HTERT RPE-1 (cell line): ENCODE measurements around the gene TUBB6.

Experiments
- in situ Hi-C: fragments of 300-500 bp; cut with MboI; formaldehyde crosslinking; loops from 4 replicates; pipeline ENCODE4 v1.14.3; 2020; ENCODE audit warnings: low sequenced_read_pairs

The TUBB6 gene

GRCh38 chr18:12335503-12335902 lies 27.5 kb downstream of the TUBB6 start:
- in situ Hi-C loops: no loop called here

DNA sequence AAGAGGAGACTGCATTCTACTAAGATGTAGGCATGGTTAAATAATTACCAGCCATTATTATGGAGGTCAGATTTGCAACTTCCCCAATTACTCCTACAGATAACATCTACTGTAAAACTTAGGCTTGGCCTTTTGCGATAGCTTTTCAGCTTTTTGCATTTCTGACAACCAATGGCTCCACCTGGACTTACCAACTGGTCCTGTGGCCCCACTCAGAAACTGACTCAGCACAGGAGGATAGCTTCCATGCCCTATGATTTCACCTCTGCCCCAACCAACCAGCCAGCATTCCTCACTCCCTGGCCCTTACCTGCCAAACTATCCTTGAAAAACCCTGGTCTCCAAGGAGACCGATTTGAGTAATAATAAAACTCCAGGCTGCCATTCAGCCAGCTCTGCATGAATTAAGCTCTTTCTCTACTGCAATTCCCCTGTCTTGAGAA lies 28.2 kb downstream of the TUBB6 start:
- in situ Hi-C loops: no loop called here

- in situ Hi-C loops: no loop called here
Measured at GRCh38 chr18:12336887-12337286, 28.8 kb downstream of the TUBB6 start.

DNA sequence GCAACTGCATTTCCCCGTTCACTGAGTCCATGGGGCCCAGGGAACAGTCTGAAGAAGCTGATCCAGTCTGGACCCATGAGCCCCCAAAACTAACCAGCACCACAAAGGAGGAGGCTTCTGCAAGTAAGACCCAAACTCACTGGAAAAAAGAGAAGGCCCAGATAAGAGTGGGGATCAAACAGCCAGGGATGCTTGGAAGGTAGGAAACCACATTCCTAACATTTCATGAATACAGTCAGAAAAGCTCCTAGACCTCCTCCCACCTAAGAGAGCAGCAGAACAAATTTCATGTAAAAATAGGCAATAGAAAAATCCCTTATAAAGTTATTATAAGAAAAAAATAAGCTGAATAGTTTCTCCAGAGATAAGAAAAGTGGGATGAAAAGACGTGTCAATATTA lies 30.3 kb downstream of the TUBB6 start:
- in situ Hi-C loops: no loop called here

- in situ Hi-C loops: no loop called here
Measured at GRCh38 chr18:12340945-12341660, 33.1 kb downstream of the TUBB6 start.

DNA sequence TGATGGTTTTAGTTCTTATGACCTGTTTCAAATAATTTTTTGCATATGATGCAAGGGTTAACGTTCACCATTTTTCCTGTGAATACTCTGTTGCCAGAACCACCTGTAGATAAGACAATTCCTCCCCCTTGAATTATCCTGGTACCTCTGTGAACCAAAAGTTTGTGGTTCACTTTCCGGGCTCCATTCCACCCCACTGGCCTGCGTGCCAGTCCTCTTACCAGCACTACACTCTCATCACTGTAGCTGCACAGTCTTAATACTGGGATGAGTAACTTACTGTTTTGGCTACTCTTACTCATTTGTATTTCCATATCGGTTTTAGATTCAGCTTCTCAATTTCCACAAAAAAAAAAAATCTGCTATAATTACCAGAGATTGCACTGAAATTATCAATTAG lies 34.6 kb downstream of the TUBB6 start:
- in situ Hi-C loops: no loop called here

GRCh38 chr18:12345491-12346239 lies 37.6 kb downstream of the TUBB6 start:
- in situ Hi-C loops: no loop called here

DNA sequence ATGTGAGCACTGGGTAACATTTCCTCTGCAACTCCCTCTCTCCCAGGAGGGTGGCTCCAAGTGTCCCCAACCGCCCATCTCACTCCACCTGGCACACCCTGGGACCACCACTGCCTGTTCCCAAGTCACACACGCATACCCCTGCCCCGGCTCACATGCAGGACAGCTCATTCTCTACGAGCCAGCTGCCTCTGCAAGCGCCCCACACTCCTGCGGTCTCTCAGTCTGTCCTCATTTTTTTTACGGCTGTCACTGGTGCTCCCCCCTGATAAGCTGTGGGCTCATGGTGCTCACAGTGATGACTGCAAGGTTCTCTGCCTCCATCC lies 38.2 kb downstream of the TUBB6 start:
- in situ Hi-C loops: no loop called here

DNA sequence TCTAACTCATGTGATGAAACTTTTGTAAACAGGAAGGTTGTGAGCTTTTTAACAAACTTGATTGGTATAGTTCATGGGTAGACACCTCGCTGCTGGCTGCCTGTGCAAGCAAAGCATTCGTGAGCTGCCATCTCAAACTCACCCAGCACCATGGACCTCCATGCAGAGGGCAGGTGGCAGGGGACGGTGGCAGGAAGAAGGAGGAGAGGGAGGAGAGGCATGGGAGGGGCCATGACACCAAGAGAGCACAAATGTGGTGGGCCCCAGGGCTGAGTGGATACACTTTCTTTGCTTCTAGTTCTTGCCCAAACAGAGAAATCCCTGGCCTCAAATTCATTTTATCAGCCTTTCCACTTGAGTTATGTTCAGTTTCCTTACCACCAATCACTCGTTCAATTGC lies 39.9 kb downstream of the TUBB6 start:
- in situ Hi-C loops: no loop called here

GRCh38 chr18:12352188-12352587 lies 44.1 kb downstream of the TUBB6 start:
- in situ Hi-C loops: no loop called here

GRCh38 chr18:12359515-12359927 lies 51.5 kb downstream of the TUBB6 start:
- in situ Hi-C loops: no loop called here

- in situ Hi-C loops: no loop called here
Measured at GRCh38 chr18:12361770-12362378, 53.8 kb downstream of the TUBB6 start.

- in situ Hi-C loops: no loop called here
Measured at GRCh38 chr18:12362473-12363174, 54.6 kb downstream of the TUBB6 start.

- in situ Hi-C loops: no loop called here
Measured at GRCh38 chr18:12366379-12366778, 58.3 kb downstream of the TUBB6 start.

- in situ Hi-C loops: no loop called here
Measured at GRCh38 chr18:12366784-12367183, 58.7 kb downstream of the TUBB6 start.

DNA sequence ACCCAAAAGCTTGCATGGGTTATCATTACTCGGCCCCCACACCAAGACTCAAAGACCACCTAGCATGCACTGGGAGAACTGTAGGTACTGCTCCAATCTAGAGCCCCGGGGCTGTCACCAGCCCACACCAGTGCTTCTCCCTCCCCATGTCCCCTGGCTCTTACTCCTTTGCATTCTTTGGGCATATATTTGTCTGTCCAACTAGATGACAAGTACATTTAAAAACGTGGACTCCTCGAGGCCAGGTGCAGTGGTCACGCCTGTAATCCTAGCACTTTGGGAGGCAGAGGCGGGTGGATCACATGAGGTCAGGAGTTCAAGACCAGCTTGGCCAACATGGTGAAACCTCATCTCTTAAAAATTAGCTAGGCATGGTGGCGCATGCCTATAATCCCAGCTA lies 61.2 kb downstream of the TUBB6 start:
- in situ Hi-C loops: no loop called here

DNA sequence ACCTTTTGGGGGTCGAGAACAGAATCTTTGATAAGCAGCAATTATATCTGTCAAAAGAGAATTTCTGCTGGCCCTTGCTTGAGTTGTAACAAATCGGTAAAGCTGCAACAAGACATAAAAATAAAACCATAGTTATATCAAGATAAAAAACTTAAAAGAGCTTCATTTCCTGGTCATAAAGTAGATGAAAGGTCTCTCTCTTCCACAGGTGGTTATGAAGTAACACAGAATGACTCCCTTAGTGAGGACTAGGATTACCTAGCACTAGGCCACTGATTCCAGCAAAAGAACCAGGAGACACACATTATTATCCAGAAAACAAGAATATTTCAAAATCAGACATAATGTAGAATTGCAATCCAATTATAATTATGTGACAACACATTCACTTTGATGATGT lies 63.5 kb downstream of the TUBB6 start:
- in situ Hi-C loops: no loop called here

DNA sequence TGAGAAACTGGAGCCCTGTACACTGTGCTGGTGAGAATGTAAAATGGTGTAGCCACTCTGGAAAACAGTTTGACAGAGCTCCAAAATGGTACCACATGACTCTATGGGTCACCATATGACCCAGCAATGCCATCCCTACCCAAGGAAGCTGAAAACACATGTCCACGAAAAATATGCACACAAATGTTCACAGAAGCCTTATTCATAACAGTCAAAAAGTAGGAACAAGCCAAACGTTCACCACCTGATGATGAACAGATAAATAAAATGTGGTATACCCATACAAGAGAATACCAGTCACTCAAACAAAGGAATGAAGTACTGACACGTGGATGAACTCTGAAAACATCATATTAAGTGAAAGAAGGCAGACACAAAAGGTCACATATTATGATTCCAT lies 64.4 kb downstream of the TUBB6 start:
- in situ Hi-C loops: no loop called here

GRCh38 chr18:12373116-12373770 lies 65.2 kb downstream of the TUBB6 start:
- in situ Hi-C loops: no loop called here

DNA sequence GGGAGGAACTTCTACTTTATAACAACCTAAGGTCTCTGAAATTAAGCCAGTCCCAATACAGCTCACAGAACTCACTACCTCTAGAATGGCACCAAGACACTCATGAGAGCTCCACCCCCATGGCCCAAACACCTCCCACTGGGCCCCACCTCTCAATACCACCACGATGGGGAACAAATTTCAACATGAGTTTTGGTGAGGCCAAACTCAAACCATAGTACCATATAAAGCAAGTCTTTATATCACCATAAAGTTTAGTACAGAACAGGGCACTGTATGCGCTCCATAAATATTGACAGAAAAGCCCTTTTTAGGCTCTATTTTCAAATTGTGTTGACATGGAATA lies 65.7 kb downstream of the TUBB6 start:
- in situ Hi-C loops: no loop called here

GRCh38 chr18:12374401-12374800 lies 66.4 kb downstream of the TUBB6 start:
- in situ Hi-C loops: no loop called here
